PC-3 (cell line): ENCODE results near the gene ONECUT2. TPM values are rescaled to one million over a fixed set of nuclear protein-coding genes. Genes with fewer than 3 reads are reported as not detected.

Experiments used
- ATAC-seq: fragments of 200-7000 bp; cut with Tn5 transposase; 2 replicates; pipeline ENCODE4 v1.9.1; 2020; ENCODE audit warnings: mild to moderate bottlenecking, moderate library complexity
- BruUV-seq: library from RNA; stranded (reverse); fragments of 400-500 nt; replicated peaks from 2 replicates; lab custom pipeline; 2021; lab: Mats Ljungman, UMichigan
- CTCF ChIA-PET: fragments of 300-600 bp; sonication (Branson Sonifier 250); formaldehyde crosslinking; loops from one replicate; lab custom pipeline; 2022; ENCODE audit warnings: antibody characterized with exemption; lab: Charles Lee
- POLR2A ChIA-PET: fragments of 300-600 bp; sonication (Branson Sonifier 250); formaldehyde crosslinking; loops from one replicate; lab custom pipeline; 2022; ENCODE audit warnings: antibody characterized with exemption; ENCODE audit not compliant: unreplicated experiment; lab: Charles Lee
- DNase-seq: peaks from one replicate; pipeline ENCODE4 v3.0.0-alpha.2; 2015
- H2AFZ ChIP-seq: fragments of 300-600 bp; sonication (generic); 2 replicates; pipeline ENCODE4 v1.6.0; 2016; ENCODE audit warnings: antibody characterized with exemption, low read length
- H3F3A ChIP-seq: fragments of 300-600 bp; sonication (generic); one replicate; pipeline ENCODE4 v1.6.0; 2017; ENCODE audit warnings: antibody characterized with exemption, low read length, control low read depth, mild to moderate bottlenecking; ENCODE audit not compliant: unreplicated experiment
- H3K27ac ChIP-seq: fragments of 300-600 bp; sonication (generic); 2 replicates; pipeline ENCODE4 v1.5.1; 2016; ENCODE audit warnings: mild to moderate bottlenecking, low read length
- H3K27me3 ChIP-seq: fragments of 300-600 bp; sonication (generic); 2 replicates; pipeline ENCODE4 v1.6.1; 2016; ENCODE audit warnings: low read length, mixed read lengths
- H3K36me3 ChIP-seq: fragments of 300-600 bp; sonication (generic); 2 replicates; pipeline ENCODE4 v1.6.1; 2016; ENCODE audit warnings: low read depth, mixed run types, low read length, mixed read lengths
- H3K4me1 ChIP-seq: fragments of 300-600 bp; sonication (generic); 2 replicates; pipeline ENCODE4 v1.5.1; 2016; ENCODE audit warnings: low read length; ENCODE audit not compliant: insufficient read depth
- H3K4me2 ChIP-seq: fragments of 300-600 bp; sonication (generic); 2 replicates; pipeline ENCODE4 v1.6.0; 2016; ENCODE audit warnings: low read length
- H3K4me3 ChIP-seq: fragments of 300-600 bp; sonication (generic); 2 replicates; pipeline ENCODE4 v1.5.1; 2016; ENCODE audit warnings: mild to moderate bottlenecking, low read length, mixed read lengths
- H3K79me2 ChIP-seq: fragments of 300-600 bp; sonication (generic); 2 replicates; pipeline ENCODE4 v1.6.1; 2017; ENCODE audit warnings: low read length, mixed read lengths
- H3K9ac ChIP-seq: fragments of 300-600 bp; sonication (generic); 2 replicates; pipeline ENCODE4 v1.6.0; 2016; ENCODE audit warnings: mild to moderate bottlenecking, low read length
- H3K9me2 ChIP-seq: fragments of 300-600 bp; sonication (generic); replicated peaks from 2 replicates; pipeline ENCODE4 v1.6.1; 2016; ENCODE audit warnings: mixed run types, low read length, mixed read lengths
- H3K9me3 ChIP-seq: fragments of 300-600 bp; sonication (generic); 2 replicates; pipeline ENCODE4 v1.6.1; 2016; ENCODE audit warnings: low read length, mixed read lengths
- H4K20me1 ChIP-seq: fragments of 300-600 bp; sonication (generic); 2 replicates; pipeline ENCODE4 v1.6.1; 2016; ENCODE audit warnings: low read length, mixed read lengths
- CTCF ChIP-seq: fragments of 300-600 bp; sonication (generic); conservative IDR thresholded peaks from 2 replicates; pipeline ENCODE4 v1.5.1; 2017; ENCODE audit warnings: antibody characterized with exemption, low read depth, mild to moderate bottlenecking, low read length
- EZH2 ChIP-seq: fragments of 300-600 bp; sonication (generic); IDR thresholded peaks from one replicate; pipeline ENCODE4 v1.6.1; 2017; ENCODE audit warnings: antibody characterized with exemption, mild to moderate bottlenecking, low read length; ENCODE audit not compliant: unreplicated experiment
- EZH2phosphoT487 ChIP-seq: fragments of 300-600 bp; sonication (generic); IDR thresholded peaks from 2 replicates; pipeline ENCODE4 v1.6.1; 2018; ENCODE audit warnings: mild to moderate bottlenecking, antibody characterized with exemption, low read length, borderline replicate concordance
- intact Hi-C: fragments of 100-400 bp; cut with micrococcal nuclease; formaldehyde crosslinking; loops from 2 replicates; pipeline ENCODE4 v1.9.0; 2023
- total RNA-seq: library from RNA; depleted of rRNA; stranded (reverse); fragments of >200 nt; gene quantifications from 2 replicates; pipeline ENCODE4 v1.2.3, GENCODE V29; 2014

ONECUT2 gene
- total RNA-seq, 1 experiment from 2014 or later: 1.0 TPM

- no peaks in the 10 kb centered on the region for H3K9me3 ChIP-seq
- no peaks in the 10 kb centered on the region for H3F3A ChIP-seq
- H2AFZ ChIP-seq: no peak overlapping the region
- H4K20me1 ChIP-seq: no peaks in the 10 kb centered on the region
- H3K9me2 ChIP-seq: no peaks in the 10 kb centered on the region
- H3K4me1 ChIP-seq: no peaks in the 10 kb centered on the region
- ChIA-PET CTCF (no interaction called here), POLR2A (no interaction called here)
- H3K4me2 ChIP-seq: no peak overlapping the region
- BruUV-seq: no TSS peak
- no peak overlapping the region for H3K4me3 ChIP-seq
- no peaks in the 10 kb centered on the region for H3K79me2 ChIP-seq
- no peaks in the 10 kb centered on the region for H3K36me3 ChIP-seq
- intact Hi-C loops: no loop called here
- H3K9ac ChIP-seq: no peak overlapping the region
- peaks cover 10% of the 10 kb centered on the region for H3K27me3 ChIP-seq
- no peak for TF ChIP-seq EZH2
- no peak for TF ChIP-seq EZH2phosphoT487
- TF ChIP-seq CTCF: no peak
- no peak for DNase-seq
- ATAC-seq: no peak
- H3K27ac ChIP-seq: no peak overlapping the region
Measured at GRCh38 chr18:57523171-57523956, 88.2 kb downstream of the ONECUT2 start.

GRCh38 chr18:57527556-57528229 is 92.5 kb downstream of the ONECUT2 start:
- Histone ChIP-seq H3K36me3 (no peaks in the 10 kb centered on the region), H3F3A (no peaks in the 10 kb centered on the region), H2AFZ (no peak overlapping the region), H3K9me3 (no peaks in the 10 kb centered on the region), H3K79me2 (no peaks in the 10 kb centered on the region), H4K20me1 (no peaks in the 10 kb centered on the region), H3K4me1 (no peaks in the 10 kb centered on the region), H3K27ac (no peak overlapping the region), H3K4me2 (no peak overlapping the region), H3K4me3 (no peak overlapping the region), H3K9ac (no peak overlapping the region), H3K9me2 (no peaks in the 10 kb centered on the region), H3K27me3 (peaks cover 30% of the 10 kb centered on the region)
- intact Hi-C loops: no loop called here
- POLR2A ChIA-PET: no interaction called here
- TF ChIP-seq EZH2 (no peak), CTCF (no peak), EZH2phosphoT487 (no peak)
- no TSS peak for BruUV-seq
- ATAC-seq (no peak), DNase-seq (no peak)
- CTCF ChIA-PET: no interaction called here

- no peaks in the 10 kb centered on the region for H3K9me2 ChIP-seq
- no peak overlapping the region for H3K9ac ChIP-seq
- ChIA-PET POLR2A (no interaction called here), CTCF (no interaction called here)
- intact Hi-C loops: no loop called here
- no peak for ATAC-seq
- no peaks in the 10 kb centered on the region for H4K20me1 ChIP-seq
- no peak for TF ChIP-seq CTCF
- H3K27me3 ChIP-seq: peaks cover 30% of the 10 kb centered on the region
- no peaks in the 10 kb centered on the region for H3F3A ChIP-seq
- no peak overlapping the region for H2AFZ ChIP-seq
- no peaks in the 10 kb centered on the region for H3K79me2 ChIP-seq
- no peak for DNase-seq
- no peak overlapping the region for H3K4me2 ChIP-seq
- BruUV-seq: no TSS peak
- H3K9me3 ChIP-seq: no peaks in the 10 kb centered on the region
- no peaks in the 10 kb centered on the region for H3K4me1 ChIP-seq
- H3K4me3 ChIP-seq: no peak overlapping the region
- no peaks in the 10 kb centered on the region for H3K36me3 ChIP-seq
- H3K27ac ChIP-seq: no peak overlapping the region
Measured at GRCh38 chr18:57529151-57529550, 94.0 kb downstream of the ONECUT2 start.
